Measurements from ENCODE around the gene TDRD3. TPM values are rescaled to one million over a fixed set of nuclear protein-coding genes. Genes with fewer than 3 reads are reported as not detected.
A peak's percentile ranks its signal among the peaks of the same experiment; 100 is the strongest.
"Not testable (repeated sequence)": the region's sequence is repeated elsewhere in the genome, so short reads cannot be mapped to it uniquely, and the experiment has no call there.

TDRD3 gene
- total RNA-seq (2014; rRNA removed; shearing (Covaris generic)): 18.6 and 23.1 TPM in 2 replicates

DNA sequence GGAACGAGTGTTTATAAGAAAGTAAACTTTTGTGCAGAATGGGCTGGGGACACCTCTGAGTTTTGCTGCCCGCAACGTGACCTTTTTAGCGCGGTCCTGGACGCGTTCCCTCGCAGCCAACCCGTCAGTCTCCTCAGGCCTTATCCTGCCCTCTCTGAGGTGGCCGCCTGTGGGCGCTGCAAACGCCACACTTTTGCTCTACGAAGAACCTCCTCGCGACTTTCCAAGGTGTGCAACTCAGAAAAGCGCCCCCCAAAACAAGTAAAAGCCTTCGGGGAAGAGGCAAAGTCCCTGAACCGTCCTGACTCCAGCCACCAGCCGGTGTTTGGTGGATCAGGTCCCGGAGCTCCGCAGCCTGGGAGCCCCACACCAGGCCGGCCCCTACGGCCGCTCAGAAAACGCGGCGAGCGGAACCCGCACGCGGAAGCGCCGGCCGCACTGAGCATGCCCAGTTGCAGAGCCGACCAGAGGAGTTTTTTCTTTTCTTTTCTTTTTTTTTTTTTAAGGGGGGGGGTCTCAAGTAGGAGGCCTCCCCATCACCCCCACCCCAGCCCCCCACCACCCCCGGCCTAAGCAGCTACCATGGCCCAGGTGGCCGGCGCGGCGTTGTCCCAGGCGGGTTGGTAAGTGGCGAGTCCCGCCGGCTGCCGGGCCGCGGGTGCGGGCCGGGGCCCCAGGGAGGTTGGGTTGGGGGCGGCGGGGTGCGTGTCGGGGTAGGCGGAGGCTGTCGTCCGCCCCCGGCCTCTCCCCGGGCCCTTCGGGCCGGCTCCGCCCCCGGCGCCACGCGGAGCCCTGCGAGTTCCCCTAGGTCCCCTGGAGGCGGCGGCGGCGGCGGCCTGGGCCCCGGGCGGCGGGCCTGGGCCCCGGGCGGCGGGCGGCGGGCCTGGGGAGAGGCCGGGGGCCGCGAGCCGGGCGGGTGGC is at the start of gene TDRD3:
TSS of gene TDRD3 (plus strand) at position 438 of the 921 bp plus-strand sequence. CDS start at position 583, 145 bp downstream.
- H3K27ac ChIP-seq: peak within 1 kb of the TSS; percentile 92
- no peaks in the 10 kb centered on the region for H3K9me3 ChIP-seq (replicated peaks)
- H3K27me3 ChIP-seq: no peaks in the 10 kb centered on the region
- H3K4me3 ChIP-seq: peak within 1 kb of the TSS; percentile 65
- peaks cover 12% of the 10 kb centered on the region for H3K4me1 ChIP-seq
- no peaks in the 10 kb centered on the region for H3K36me3 ChIP-seq
- peak; percentile 85 to 87 for DNase-seq

DNA sequence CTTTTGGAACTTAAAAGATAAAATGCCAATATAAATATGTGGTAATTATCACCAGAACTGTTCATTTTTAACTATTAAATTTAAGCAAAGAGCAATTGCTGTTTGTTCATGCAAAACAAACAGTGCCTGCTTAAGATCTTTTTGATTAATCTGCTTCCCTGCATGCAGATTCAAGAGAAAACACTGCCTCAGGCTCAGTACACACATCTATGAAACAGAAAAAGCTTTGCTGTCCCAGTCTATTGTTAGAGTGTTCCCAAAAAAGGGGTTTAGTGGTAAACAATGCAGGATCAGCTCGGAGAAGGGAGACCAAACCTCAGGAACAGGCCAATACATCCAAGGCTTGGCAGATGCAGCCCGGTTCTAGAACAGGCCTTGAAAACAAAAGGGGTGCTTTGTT is 49.3 kb upstream of the TDRD3 start:
- peaks cover 3% of the 10 kb centered on the region; the same call in 1 of the 2 replicates for H3K4me1 ChIP-seq
- H3K4me3 ChIP-seq: no peak overlapping the region
- no peaks in the 10 kb centered on the region for H3K9me3 ChIP-seq (replicated peaks)
- H3K36me3 ChIP-seq: no peaks in the 10 kb centered on the region
- DNase-seq: no peak
- no peak overlapping the region for H3K27ac ChIP-seq
- H3K27me3 ChIP-seq: no peaks in the 10 kb centered on the region

DNA sequence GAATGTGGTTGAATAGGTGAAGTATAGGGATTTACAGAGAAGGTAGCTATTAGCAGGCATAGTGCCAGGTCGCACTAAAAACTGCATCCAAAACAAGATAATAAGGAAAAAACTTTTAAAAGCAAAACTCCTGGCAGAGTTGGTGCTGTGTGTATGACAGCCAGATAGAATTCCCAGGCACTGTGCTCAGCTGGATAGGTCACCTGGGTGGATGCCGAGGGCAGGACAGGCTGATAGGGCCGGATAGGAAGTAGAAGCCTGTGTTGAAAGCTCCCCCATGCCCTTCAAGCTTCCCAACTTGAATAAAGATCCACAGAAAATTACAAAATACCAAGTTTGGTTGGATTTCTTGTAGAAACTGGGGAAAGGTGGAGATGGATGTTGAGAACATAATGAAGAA is 48.9 kb upstream of the TDRD3 start:
- Histone ChIP-seq H3K27ac (no peak overlapping the region), H3K4me1 (peaks cover 3% of the 10 kb centered on the region; the same call in 1 of the 2 replicates), H3K36me3 (no peaks in the 10 kb centered on the region), H3K9me3 (replicated peaks) (no peaks in the 10 kb centered on the region), H3K4me3 (no peak overlapping the region), H3K27me3 (no peaks in the 10 kb centered on the region)
- DNase-seq: no peak

DNA sequence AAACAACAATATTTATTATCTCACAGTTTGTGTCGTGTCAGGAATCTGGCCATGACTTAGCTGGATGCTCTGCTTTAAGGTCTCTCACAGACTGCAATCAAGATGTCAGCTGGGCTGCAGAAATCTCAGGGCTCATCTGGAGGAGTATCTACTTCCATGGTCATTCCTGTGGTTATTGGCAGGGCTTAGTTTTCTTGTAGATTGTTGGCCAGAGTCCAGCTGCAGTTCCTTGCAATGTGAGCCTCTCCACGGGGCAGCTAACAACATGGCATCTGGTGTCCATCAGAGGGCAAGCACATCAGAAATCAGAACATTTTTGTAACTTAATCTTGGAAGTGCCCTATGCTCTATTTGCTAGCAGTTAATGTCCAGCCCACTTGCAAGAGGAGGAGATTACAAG is 45.7 kb upstream of the TDRD3 start:
- DNase-seq: peak; percentile 59 to 70
- peaks cover 3% of the 10 kb centered on the region; the same call in 1 of the 2 replicates for H3K4me1 ChIP-seq
- H3K36me3 ChIP-seq: no peaks in the 10 kb centered on the region
- H3K27ac ChIP-seq: no peak overlapping the region
- no peak overlapping the region for H3K4me3 ChIP-seq
- no peaks in the 10 kb centered on the region for H3K27me3 ChIP-seq
- H3K9me3 ChIP-seq (replicated peaks): no peaks in the 10 kb centered on the region

DNA sequence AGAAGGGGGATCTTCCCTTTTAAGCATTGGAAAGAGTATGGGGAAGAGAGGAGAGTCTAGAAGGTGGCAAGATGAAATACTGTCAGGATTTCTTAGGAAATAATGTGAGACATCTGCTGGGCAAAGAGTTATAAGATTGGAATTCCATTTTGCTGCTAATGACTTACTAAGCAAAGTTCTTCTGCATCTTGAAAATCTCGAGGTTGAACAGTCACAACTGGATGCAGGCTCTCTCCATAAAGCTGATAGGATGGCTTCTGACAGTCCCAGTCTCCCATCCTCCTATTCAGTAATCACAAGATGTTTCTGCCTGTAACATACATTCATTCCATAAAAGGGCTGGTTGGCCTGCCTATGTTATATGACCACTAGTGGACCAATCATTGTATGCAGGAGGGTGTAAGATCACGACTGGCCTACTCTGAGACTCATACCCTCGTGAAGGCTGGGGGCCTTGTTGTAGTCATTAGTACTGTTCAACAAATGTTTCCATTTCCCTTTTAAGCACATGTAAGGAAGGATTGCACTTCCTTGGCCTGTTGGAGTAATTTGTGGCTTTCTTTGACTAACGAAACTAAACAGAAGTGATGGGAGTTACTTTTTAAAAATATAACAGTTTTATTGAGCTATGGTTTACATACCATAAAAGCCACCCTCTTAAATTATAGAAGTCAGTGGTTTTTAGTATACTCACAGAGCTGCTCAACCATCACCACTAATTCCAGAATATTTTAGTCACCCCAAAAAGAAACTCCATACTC is 45.0 kb upstream of the TDRD3 start:
- Histone ChIP-seq H3K27me3 (no peaks in the 10 kb centered on the region), H3K4me1 (peaks cover 3% of the 10 kb centered on the region; the same call in 1 of the 2 replicates), H3K4me3 (no peak overlapping the region), H3K9me3 (replicated peaks) (no peaks in the 10 kb centered on the region), H3K27ac (no peak overlapping the region), H3K36me3 (no peaks in the 10 kb centered on the region)
- DNase-seq: no peak

DNA sequence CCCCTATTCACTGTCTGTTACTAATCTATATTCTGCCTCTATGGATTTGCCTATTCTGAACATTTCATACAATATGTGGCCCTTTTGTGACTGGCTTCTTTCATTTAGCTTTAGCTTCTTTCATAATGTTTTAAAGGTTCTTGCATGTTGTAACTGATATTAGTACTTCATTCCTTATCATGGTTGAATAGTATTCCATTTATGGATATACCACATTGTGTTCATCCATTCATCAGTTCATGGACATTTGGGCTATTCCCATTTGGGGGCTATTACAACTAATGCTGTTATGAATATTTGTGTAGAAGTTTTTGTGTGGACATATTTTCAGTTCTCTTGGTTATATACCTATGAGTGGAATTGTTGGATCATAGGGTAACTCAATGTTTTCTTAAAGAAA is 44.4 kb upstream of the TDRD3 start:
- H3K27me3 ChIP-seq: no peaks in the 10 kb centered on the region
- no peaks in the 10 kb centered on the region for H3K9me3 ChIP-seq (replicated peaks)
- H3K36me3 ChIP-seq: no peaks in the 10 kb centered on the region
- no peak overlapping the region for H3K27ac ChIP-seq
- peaks cover 3% of the 10 kb centered on the region; the same call in 1 of the 2 replicates for H3K4me1 ChIP-seq
- no peak for DNase-seq
- H3K4me3 ChIP-seq: no peak overlapping the region

DNA sequence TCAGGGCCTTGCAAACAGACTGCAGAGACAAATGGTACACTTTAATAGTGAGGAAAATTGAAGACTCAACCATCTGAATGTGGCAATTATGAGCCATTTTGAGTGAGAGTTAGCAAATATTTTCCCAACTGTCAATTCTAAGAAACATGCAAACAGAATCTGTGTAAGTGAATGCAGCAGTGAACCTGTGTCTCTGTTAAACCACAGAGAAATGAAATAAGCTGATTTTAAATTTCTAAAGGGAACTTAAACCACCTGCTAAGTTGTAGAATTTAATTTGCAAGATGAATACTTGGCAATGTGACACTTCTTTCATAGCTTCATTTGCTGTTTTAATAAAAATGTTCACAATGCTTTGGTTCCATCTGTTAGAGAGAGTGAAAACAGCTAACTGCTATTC is 42.0 kb upstream of the TDRD3 start:
- H3K9me3 ChIP-seq (replicated peaks): no peaks in the 10 kb centered on the region
- DNase-seq: no peak
- H3K27me3 ChIP-seq: no peaks in the 10 kb centered on the region
- peaks cover 3% of the 10 kb centered on the region; the same call in 1 of the 2 replicates for H3K4me1 ChIP-seq
- no peak overlapping the region for H3K27ac ChIP-seq
- no peaks in the 10 kb centered on the region for H3K36me3 ChIP-seq
- H3K4me3 ChIP-seq: no peak overlapping the region

DNA sequence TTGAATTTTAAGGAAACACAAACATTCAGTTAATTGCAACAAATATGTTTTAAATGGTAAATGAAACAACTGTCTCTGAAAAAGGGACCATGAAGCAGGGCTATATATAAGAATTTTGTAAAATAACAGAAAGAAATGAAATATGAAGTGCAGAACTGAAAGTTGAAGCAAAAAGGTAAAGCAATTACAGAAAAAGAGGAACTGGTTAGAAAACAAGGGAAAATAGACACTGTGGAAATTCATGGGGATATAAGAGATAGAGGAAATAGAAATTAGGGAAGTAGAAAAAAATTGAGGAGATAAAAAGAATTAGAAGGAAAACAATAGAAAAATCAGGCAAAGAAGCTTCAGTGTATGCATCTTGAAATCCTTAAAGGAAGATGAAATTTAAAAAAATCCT is 40.0 kb upstream of the TDRD3 start:
- Histone ChIP-seq H3K4me3 (no peak overlapping the region), H3K27ac (no peak overlapping the region), H3K4me1 (no peaks in the 10 kb centered on the region), H3K27me3 (no peaks in the 10 kb centered on the region), H3K9me3 (replicated peaks) (no peaks in the 10 kb centered on the region), H3K36me3 (no peaks in the 10 kb centered on the region)
- DNase-seq: no peak

DNA sequence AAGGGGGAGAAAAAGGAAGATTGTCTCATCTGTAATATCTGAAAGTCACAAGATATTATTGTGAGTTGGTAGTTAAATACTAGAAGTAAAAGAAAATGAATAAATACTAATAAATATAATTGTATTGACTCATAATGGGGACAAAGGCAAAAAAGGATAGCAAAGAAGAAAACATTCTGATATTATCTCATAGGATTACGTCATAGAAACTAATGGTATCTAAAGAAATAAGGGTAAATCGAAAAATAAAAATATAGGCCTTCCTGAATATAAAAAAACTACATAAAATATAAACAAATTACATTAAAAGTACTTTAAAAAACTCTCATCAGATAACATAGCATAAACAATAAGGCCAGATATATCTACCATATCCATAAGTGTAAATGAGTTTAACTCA is 38.6 kb upstream of the TDRD3 start:
- no peak for DNase-seq
- Histone ChIP-seq H3K9me3 (replicated peaks) (no peaks in the 10 kb centered on the region), H3K4me3 (no peak overlapping the region), H3K36me3 (no peaks in the 10 kb centered on the region), H3K4me1 (no peaks in the 10 kb centered on the region), H3K27me3 (no peaks in the 10 kb centered on the region), H3K27ac (no peak overlapping the region)

DNA sequence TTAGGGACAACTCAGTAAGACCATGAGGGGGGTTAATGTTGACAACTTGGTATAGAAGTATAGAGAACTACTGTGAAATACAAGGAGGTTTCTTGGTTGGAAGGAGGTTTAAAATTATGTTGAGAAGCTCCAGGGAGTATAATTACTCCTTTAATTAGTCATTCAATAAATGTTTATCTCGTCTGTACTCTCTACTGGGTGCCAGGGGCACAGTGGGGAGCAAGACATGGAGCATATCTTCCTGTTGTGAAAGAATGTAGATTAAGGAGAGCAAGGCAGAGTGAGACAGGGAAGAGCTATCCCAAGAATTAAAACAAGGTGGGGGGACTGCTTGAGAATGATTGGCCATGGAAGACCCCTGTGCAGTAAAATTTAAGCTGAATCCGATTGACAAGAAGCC is 33.7 kb upstream of the TDRD3 start:
- Histone ChIP-seq H3K9me3 (replicated peaks) (no peaks in the 10 kb centered on the region), H3K27ac (no peak overlapping the region), H3K36me3 (no peaks in the 10 kb centered on the region), H3K4me1 (no peaks in the 10 kb centered on the region), H3K4me3 (no peak overlapping the region), H3K27me3 (no peaks in the 10 kb centered on the region)
- DNase-seq: no peak

DNA sequence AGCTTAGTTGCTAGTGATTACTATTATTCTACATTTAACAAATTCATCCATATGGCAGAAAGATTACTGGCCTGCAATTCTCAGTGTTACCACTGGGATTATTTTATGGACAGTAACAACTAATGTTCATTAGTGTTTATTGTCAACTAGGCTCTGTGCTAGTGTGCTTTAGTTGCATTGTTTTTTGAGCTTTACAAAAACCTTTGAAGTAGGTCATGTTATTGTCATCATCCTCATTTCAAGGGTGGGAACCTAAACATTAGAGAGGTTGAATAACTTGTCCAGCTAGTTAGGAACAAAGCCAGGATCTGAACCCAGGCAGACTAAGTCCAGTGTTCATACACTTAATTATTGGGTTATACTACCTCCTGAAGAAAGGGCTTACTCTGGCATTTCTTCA is 27.8 kb upstream of the TDRD3 start:
- H3K27me3 ChIP-seq: no peaks in the 10 kb centered on the region
- DNase-seq: no peak
- no peak overlapping the region for H3K4me3 ChIP-seq
- H3K9me3 ChIP-seq (replicated peaks): no peaks in the 10 kb centered on the region
- no peak overlapping the region for H3K27ac ChIP-seq
- H3K4me1 ChIP-seq: no peaks in the 10 kb centered on the region
- no peaks in the 10 kb centered on the region for H3K36me3 ChIP-seq

DNA sequence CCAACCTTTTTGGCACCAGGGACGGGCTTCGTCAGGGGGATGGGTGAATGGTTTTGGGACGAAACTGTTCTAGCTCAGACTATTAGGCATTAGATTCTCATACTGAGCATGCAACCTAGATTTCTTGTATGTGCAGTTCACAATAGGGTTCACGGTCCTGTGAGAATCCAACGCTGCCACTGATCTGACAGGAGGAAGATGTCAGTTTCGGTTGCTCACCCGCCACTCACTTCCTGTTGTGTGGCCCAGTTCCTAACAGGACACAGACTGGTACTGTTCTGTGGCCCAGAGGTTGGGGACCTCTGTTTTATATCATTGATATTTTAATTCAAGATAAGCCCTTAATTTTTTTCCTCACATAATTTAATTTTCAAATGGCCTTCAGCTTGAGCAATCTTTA is 26.7 kb upstream of the TDRD3 start:
- Histone ChIP-seq H3K9me3 (replicated peaks) (no peaks in the 10 kb centered on the region), H3K36me3 (no peaks in the 10 kb centered on the region)

DNA sequence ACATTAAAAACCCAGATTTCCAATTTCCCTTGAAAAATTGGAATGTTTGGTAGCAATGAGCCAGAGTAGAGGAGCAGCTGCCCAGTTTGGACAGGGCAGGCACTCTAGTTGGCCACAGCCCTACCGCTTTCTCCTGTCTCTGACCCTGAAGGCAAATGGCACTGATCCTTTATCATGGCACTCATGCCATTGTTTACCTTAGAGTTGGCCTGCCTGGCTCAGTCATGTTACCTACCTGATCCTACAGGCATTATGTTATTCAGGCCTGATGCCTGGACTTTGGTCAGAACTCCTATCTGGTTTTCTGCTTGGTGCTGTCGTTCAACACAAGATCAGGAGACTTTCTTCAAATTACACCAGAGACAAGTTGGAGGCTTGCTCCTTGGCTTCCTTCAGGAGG is 24.9 kb upstream of the TDRD3 start:
- Histone ChIP-seq H3K9me3 (replicated peaks) (no peaks in the 10 kb centered on the region), H3K27me3 (no peaks in the 10 kb centered on the region), H3K36me3 (no peaks in the 10 kb centered on the region), H3K4me1 (no peaks in the 10 kb centered on the region), H3K4me3 (no peak overlapping the region), H3K27ac (no peak overlapping the region)
- no peak for DNase-seq

More for the DNA sequence above, 26.7 kb upstream of the TDRD3 start:
- DNase-seq: no peak
- Histone ChIP-seq H3K27me3 (no peaks in the 10 kb centered on the region), H3K4me1 (no peaks in the 10 kb centered on the region), H3K4me3 (no peak overlapping the region), H3K27ac (no peak overlapping the region)

DNA sequence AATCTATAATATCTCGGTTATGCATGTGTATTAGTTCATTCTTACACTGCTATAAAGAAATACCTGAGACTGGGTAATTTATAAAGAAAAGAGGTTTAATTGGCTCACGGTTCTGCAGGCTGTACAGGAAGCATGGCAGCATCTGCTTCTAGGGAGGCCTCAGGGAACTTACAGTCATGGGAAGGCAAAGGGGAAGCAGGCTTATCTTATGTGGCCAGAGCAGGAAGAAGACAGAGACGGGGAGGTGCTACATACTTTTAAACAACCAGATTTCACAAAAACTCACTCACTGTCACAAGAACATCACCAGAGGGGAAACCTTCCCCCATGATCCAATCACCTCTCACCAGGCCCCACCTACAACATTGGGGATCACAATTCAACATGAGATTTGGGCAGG is 17.7 kb upstream of the TDRD3 start:
- not testable (repeated sequence) for H3K9me3 ChIP-seq (replicated peaks); H3K27ac ChIP-seq; H3K36me3 ChIP-seq; DNase-seq; H3K4me3 ChIP-seq; H3K4me1 ChIP-seq; H3K27me3 ChIP-seq

DNA sequence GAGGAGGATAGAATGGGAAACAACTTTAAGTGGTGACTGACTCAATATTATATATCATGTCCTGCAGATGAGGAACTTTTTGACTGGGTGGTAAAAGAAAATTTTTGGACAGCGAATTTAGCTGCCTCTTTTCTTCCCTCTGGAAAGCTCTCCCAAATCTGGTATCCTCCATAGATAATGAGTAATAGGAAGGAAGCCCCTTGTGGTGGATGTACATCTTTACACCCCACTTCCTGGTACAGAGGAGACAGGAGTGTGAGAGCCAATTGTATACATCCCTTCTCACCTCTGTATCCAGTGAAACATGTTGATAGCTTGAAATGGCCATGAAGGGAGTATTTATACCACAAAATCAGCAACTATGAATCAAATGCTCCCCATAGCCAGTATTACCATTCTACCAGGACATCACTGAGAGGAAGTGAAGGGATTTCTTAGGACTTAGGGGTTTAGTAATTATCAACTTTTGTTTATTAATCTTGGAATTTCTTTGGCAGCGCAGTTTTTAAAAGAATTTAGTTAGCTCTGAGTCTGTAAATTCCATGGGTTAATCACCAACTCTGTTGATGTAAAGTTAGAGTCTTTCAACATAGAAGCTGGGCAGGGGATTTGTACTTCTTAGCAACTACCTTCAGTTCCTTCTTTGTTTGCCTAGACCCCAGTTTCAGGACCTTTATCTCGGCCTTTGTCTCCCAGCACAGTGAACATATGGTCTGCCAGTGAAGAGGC is 17.0 kb upstream of the TDRD3 start:
- Histone ChIP-seq H3K9me3 (replicated peaks) (no peaks in the 10 kb centered on the region), H3K4me1 (no peaks in the 10 kb centered on the region), H3K36me3 (no peaks in the 10 kb centered on the region), H3K27me3 (no peaks in the 10 kb centered on the region), H3K27ac (no peak overlapping the region), H3K4me3 (no peak overlapping the region)
- DNase-seq: peak in 1 of 2 experiments; percentile 6

Measured in SJCRH30 (cell line).